AG09319 (cell line): Measurements from ENCODE around the gene KCNJ15.
A peak's percentile ranks its signal among the peaks of the same experiment; 100 is the strongest.

ENCODE experiments used
- DNase-seq: peaks from one replicate; pipeline ENCODE4 v3.0.0-alpha.2; 2010; ENCODE audit warnings: low read depth; ENCODE audit errors: extremely low read depth
- TF ChIP-seq, protein P1 (sequence below): IDR thresholded peaks from 2 replicates; pipeline ENCODE4 v1.5.1; 2011; ENCODE audit warnings: low read depth, mild to moderate bottlenecking, inconsistent platforms, low read length, moderate library complexity

The KCNJ15 gene

DNA sequence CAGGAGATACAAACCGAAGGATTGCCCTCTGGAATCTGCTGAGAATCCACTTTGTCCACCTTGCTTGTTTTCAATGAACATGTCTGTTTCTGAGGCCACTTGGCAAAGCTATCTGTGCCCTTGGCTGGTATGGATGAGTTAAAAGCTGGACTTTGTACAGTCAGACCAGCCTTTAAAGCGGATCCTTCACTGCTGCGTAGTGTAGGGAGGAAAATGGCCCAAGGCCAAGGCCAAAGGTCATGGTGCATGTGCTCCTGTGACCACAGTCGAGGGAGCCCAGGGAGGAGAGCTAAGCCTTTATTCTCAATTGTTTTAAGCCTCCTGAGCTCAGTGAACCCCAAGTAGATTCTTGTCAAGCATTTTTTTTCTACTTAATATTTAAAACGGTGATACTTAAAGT is 37.0 kb downstream of the KCNJ15 start:
- TF ChIP-seq, protein P1, sequence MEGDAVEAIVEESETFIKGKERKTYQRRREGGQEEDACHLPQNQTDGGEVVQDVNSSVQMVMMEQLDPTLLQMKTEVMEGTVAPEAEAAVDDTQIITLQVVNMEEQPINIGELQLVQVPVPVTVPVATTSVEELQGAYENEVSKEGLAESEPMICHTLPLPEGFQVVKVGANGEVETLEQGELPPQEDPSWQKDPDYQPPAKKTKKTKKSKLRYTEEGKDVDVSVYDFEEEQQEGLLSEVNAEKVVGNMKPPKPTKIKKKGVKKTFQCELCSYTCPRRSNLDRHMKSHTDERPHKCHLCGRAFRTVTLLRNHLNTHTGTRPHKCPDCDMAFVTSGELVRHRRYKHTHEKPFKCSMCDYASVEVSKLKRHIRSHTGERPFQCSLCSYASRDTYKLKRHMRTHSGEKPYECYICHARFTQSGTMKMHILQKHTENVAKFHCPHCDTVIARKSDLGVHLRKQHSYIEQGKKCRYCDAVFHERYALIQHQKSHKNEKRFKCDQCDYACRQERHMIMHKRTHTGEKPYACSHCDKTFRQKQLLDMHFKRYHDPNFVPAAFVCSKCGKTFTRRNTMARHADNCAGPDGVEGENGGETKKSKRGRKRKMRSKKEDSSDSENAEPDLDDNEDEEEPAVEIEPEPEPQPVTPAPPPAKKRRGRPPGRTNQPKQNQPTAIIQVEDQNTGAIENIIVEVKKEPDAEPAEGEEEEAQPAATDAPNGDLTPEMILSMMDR: no peak
- DNase-seq: no peak

DNA sequence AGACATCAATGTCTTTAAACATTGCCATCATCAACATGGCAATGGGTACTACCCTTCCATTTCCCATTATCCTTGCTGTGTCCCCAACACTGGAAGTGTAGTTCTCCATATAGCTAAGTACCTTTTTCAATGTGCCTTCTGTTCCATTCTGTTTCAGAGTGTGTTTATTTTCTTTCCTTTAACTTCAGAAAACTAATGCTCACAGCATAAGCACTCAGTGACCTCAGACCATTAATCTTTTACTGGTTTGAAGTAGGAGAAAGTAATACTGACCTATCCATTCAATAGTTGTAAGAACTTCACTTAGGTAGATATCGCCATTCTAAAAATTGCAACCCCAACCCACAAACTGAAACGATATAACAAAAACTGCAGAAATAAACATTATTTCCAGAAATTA is 37.8 kb downstream of the KCNJ15 start:
- DNase-seq: no peak
- TF ChIP-seq, protein P1: no peak

DNA sequence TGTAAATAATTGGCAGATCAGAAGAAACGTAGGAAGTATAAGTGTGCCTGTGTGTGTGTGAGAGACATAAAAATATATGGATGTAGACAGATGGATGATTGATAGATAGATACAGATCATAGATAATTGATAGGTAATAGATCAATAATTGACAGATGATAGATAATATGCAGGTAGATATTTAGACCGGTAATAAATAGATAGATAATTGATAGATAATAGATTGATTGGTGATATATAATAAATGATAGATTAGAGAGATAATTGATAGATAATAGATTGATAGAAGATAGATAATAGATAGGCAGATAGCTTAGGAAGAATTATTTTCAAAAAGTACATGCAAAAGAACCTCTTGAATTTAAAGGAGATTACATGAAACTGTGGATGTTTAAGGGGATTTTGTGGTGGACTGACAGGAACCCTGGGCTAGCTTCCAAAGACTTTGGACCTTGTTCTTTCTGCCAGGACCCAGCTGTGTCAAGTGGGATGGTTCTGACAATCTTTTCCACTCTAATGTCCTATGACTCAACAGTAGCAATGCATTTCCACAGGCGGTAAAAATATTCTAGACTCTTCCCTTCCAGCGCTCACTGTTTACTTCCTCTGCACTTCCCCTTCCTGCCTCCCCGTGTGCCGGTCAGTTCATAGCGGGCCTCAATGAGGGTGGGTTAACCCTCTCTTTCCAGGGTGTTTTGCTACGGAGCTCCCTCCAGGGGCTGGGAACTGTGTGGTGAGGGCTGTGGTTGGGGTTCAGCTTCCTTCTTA is 39.4 kb downstream of the KCNJ15 start:
- TF ChIP-seq, protein P1: no peak
- no peak for DNase-seq

DNA sequence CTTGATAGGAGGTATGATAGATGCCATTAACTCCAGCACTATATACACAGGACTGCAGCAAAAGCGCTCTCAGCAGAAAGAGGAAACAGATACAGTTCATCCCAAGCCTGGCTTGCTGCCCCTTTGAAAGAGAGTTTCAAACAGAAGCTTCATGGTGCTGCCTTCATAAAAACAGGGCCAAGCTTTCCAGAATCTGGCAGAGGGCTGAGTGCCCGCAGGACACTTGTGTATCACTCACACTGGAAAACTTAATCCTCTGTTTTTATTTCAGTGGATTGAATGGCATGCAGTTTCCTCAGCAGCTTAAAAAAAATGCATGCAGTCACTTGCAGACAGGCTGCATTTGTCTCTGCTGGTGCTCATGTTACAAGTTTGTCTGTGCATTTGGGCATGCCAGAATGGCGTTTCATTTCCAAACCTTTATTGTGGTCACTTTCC is 40.4 kb downstream of the KCNJ15 start:
- TF ChIP-seq, protein P1: no peak
- DNase-seq: peak; percentile 70

DNA sequence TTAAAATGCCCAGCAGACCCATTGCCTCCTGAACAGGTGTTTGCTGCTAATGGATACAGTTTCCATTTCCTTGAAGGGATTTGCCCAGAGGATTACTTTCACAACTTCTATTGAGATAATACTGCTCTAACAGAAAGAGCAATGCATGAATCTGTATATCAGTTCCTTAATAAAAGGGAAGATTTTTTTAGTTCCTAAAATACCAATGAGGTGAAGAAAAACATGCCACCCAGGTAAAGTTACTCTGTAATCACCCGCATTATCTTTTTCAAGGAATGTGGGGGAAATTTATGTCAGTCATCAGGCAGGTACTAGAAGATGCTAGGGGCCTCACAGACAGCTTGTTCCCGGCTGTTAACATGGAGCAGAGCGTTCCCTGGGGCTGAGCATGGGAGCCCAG is 41.1 kb downstream of the KCNJ15 start:
- TF ChIP-seq, protein P1: no peak
- no peak for DNase-seq

DNA sequence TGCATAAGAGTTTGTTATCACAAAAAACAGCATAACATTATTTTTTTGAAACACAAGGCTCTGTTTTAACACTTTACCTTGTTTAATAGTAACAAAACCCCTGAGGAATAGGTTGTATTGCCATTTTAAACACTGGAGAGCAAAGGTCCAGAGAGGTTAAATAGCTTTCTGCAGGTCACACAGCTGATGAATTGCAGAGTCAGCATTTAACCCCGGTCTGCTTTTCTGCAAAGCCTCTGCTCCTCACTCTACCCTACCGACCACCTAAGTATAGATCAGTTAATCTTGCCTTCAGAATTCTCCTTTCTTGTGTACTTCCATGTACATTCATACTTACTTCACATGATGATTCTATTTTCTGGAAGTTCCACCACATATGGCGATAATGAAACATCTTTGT is 42.0 kb downstream of the KCNJ15 start:
- TF ChIP-seq, protein P1: no peak
- DNase-seq: no peak

DNA sequence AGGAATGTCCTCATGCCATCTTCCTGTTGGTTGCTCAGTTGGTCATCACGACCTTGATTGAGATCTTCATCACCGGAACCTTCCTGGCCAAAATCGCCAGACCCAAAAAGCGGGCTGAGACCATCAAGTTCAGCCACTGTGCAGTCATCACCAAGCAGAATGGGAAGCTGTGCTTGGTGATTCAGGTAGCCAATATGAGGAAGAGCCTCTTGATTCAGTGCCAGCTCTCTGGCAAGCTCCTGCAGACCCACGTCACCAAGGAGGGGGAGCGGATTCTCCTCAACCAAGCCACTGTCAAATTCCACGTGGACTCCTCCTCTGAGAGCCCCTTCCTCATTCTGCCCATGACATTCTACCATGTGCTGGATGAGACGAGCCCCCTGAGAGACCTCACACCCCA is 42.9 kb downstream of the KCNJ15 start:
- DNase-seq: no peak
- TF ChIP-seq, protein P1: no peak
